ENCODE data around the gene DDX4. TPM values are rescaled to one million over a fixed set of nuclear protein-coding genes. Genes with fewer than 3 reads are reported as not detected.

Gene DDX4
- total RNA-seq, 1 donor, result under 0.01 TPM

DNA sequence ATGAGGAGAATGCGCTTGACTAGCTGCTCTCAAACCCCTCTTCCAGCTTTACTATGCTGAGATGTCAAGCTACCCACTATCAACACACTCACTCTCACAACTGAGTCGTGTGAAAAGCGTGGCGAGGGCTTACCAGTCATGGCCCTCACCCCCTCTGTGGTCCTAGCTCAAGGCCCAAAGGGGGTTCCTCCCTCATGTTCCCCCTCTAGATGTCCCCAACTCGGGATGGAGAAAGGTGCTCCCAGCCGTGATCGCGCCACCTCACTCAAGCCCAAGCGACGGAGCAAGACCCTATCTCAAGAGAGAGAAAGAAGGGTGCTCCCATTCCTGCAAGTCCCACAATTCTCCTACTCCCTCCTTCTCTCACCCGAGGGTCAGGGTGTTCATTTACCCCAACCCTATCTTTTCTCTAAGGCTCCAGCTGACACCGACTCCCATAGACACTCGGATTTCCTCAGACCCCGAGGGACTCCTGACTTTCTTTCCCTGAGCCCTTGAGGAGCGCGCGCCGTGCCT is 26.3 kb upstream of the DDX4 start:
- no peak for DNase-seq (ENCODE audit: insufficient read length, low spot score, missing footprints)
- peaks cover 8% of the 10 kb centered on the region for H3K4me1 ChIP-seq (ENCODE audit: insufficient read depth, low read length)
- no peaks in the 10 kb centered on the region for H3K27me3 ChIP-seq (ENCODE audit: insufficient read depth, low read length)
- H3K4me2 ChIP-seq (ENCODE audit: insufficient read depth, low read length), result peak overlapping the region; percentile 95
- peaks cover 13% of the 10 kb centered on the region for H3K79me2 ChIP-seq (ENCODE audit: insufficient read depth, low read length)
- peak overlapping the region; percentile 100 for H2AFZ ChIP-seq (ENCODE audit: low read length)
- TF ChIP-seq, protein P1, sequence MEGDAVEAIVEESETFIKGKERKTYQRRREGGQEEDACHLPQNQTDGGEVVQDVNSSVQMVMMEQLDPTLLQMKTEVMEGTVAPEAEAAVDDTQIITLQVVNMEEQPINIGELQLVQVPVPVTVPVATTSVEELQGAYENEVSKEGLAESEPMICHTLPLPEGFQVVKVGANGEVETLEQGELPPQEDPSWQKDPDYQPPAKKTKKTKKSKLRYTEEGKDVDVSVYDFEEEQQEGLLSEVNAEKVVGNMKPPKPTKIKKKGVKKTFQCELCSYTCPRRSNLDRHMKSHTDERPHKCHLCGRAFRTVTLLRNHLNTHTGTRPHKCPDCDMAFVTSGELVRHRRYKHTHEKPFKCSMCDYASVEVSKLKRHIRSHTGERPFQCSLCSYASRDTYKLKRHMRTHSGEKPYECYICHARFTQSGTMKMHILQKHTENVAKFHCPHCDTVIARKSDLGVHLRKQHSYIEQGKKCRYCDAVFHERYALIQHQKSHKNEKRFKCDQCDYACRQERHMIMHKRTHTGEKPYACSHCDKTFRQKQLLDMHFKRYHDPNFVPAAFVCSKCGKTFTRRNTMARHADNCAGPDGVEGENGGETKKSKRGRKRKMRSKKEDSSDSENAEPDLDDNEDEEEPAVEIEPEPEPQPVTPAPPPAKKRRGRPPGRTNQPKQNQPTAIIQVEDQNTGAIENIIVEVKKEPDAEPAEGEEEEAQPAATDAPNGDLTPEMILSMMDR (IDR thresholded peaks at IDR 0.05; ENCODE audit: extremely low read depth, low read depth, low read length), result no peak
- no peaks in the 10 kb centered on the region for H4K20me1 ChIP-seq (ENCODE audit: insufficient read depth, low read length)
- H3K36me3 ChIP-seq (ENCODE audit: insufficient read depth, low read length), result no peaks in the 10 kb centered on the region
- no peaks in the 10 kb centered on the region for H3K9me3 ChIP-seq (ENCODE audit: low read depth, low read length)
- peak overlapping the region; percentile 99 for H3K4me3 ChIP-seq (ENCODE audit: insufficient read depth, low read length)
- H3K27ac ChIP-seq (ENCODE audit: low read depth, low read length), result peak overlapping the region; percentile 58

DNA sequence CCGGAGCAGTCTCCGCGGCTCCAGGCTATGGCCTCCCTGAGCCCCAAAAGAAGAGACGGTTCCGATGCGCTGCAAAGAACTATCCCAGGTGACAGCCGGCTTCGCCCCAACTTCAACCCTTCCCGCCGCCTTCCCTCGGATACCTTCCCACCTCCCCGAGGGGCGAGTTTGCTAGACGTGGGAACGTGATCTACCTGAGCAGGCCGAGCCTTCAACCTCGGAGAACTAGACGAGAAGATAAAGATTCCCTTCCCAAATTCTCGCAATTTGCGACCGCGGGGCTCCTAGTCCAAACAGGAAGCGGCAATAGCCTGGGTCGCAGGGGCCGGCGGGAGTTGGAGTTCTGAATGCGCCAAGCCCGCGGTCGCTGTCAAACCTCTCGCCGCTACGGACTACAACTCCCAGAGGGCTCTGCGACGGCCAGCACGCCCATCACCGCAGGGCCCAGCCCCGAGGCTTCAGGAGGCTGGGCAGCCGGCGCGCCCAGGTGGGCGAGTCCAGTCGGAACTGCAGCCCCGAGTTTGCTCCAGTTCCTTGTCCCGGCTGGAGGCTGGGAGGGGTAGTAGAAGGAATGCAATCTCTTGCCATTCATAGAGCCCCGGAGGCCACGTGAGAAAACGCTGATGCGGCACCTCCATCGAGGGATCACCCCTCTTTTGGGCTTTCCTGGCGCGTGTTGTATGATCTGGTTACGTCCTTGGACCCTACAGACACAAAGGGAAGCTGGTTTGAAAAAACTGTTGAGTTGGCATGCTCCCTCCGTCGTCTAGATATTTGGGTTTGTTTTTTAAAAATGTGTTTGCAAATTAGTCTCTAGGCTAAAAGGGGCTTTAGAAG is 25.6 kb upstream of the DDX4 start, which contains the start of gene SLC38A9:
SLC38A9 (minus strand) TSS at position 302 of the 837 bp plus-strand sequence. CDS start 14,366 bp downstream, outside the sequence.
- no peaks in the 10 kb centered on the region for H4K20me1 ChIP-seq (ENCODE audit: insufficient read depth, low read length)
- peaks cover 8% of the 10 kb centered on the region for H3K4me1 ChIP-seq (ENCODE audit: insufficient read depth, low read length)
- H3K79me2 ChIP-seq (ENCODE audit: insufficient read depth, low read length), result peaks cover 11% of the 10 kb centered on the region
- H3K9me3 ChIP-seq (ENCODE audit: low read depth, low read length), result no peaks in the 10 kb centered on the region
- no peaks in the 10 kb centered on the region for H3K27me3 ChIP-seq (ENCODE audit: insufficient read depth, low read length)
- H3K27ac ChIP-seq (ENCODE audit: low read depth, low read length), result peak within 1 kb of the TSS; percentile 58
- peak within 1 kb of the TSS; percentile 95 for H3K4me2 ChIP-seq (ENCODE audit: insufficient read depth, low read length)
- H3K36me3 ChIP-seq (ENCODE audit: insufficient read depth, low read length), result no peaks in the 10 kb centered on the region
- TF ChIP-seq, protein P1 (IDR thresholded peaks at IDR 0.05; ENCODE audit: extremely low read depth, low read depth, low read length), result no peak
- DNase-seq (ENCODE audit: insufficient read length, low spot score, missing footprints), result peak; percentile 94
- peak within 1 kb of the TSS; percentile 100 for H2AFZ ChIP-seq (ENCODE audit: low read length)
- H3K4me3 ChIP-seq (ENCODE audit: insufficient read depth, low read length), result peak within 1 kb of the TSS; percentile 99

DNA sequence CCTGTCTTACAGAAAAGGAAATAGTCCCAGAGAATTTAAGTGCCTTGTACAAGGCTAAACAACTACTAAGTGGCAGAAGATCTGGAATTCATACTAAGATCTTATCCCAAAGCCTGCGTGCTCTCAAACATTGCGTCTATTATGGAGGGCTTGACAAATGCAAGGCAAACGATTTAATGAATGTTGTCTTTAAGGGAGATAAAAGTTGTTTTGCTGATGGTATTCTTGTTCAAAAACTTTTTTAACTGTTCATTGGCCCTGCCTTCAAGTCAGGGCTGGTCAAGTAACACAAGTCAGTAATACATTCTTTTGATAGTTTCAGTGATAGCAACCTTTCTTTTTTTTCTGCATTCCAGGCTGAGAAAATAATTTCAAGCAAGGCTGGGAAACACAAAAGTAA is 24.0 kb upstream of the DDX4 start:
- Histone ChIP-seq H3K4me3 (ENCODE audit: insufficient read depth, low read length) (no peak overlapping the region), H3K4me2 (ENCODE audit: insufficient read depth, low read length) (no peak overlapping the region), H3K27ac (ENCODE audit: low read depth, low read length) (no peak overlapping the region), H3K4me1 (ENCODE audit: insufficient read depth, low read length) (peaks cover 8% of the 10 kb centered on the region), H3K79me2 (ENCODE audit: insufficient read depth, low read length) (peaks cover 9% of the 10 kb centered on the region), H3K9me3 (ENCODE audit: low read depth, low read length) (no peaks in the 10 kb centered on the region), H3K27me3 (ENCODE audit: insufficient read depth, low read length) (no peaks in the 10 kb centered on the region), H4K20me1 (ENCODE audit: insufficient read depth, low read length) (no peaks in the 10 kb centered on the region), H3K36me3 (ENCODE audit: insufficient read depth, low read length) (no peaks in the 10 kb centered on the region), H2AFZ (ENCODE audit: low read length) (no peak overlapping the region)
- DNase-seq (ENCODE audit: insufficient read length, low spot score, missing footprints), result peak; percentile 45
- TF ChIP-seq, protein P1 (IDR thresholded peaks at IDR 0.05; ENCODE audit: extremely low read depth, low read depth, low read length), result no peak

DNA sequence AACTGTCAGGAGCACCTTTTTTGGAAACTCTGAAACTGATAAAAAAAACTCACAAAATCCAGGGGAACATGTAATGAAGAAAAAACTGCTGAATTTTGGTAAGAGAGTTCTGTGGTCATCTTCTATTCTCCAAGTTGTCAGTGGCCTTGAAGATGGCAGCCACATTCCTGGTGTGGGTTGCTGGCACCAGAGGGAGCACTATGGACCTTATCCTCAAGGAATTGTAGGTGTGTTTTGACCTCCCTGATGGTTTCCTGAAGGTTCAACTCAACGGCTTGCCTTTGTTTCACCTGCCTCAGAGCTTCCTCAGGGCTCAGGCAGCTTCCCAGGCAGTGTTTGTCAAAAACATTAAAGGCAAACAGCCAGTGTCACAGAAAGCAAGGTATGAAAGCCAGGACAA is 23.5 kb upstream of the DDX4 start:
- H2AFZ ChIP-seq (ENCODE audit: low read length), result peak overlapping the region; percentile 37
- H3K27ac ChIP-seq (ENCODE audit: low read depth, low read length), result no peak overlapping the region
- DNase-seq (ENCODE audit: insufficient read length, low spot score, missing footprints), result peak; percentile 80
- no peaks in the 10 kb centered on the region for H3K27me3 ChIP-seq (ENCODE audit: insufficient read depth, low read length)
- no peaks in the 10 kb centered on the region for H3K9me3 ChIP-seq (ENCODE audit: low read depth, low read length)
- H3K4me2 ChIP-seq (ENCODE audit: insufficient read depth, low read length), result no peak overlapping the region
- TF ChIP-seq, protein P1 (IDR thresholded peaks at IDR 0.05; ENCODE audit: extremely low read depth, low read depth, low read length), result peak; percentile 11
- H4K20me1 ChIP-seq (ENCODE audit: insufficient read depth, low read length), result no peaks in the 10 kb centered on the region
- no peak overlapping the region for H3K4me3 ChIP-seq (ENCODE audit: insufficient read depth, low read length)
- H3K4me1 ChIP-seq (ENCODE audit: insufficient read depth, low read length), result peaks cover 8% of the 10 kb centered on the region
- H3K79me2 ChIP-seq (ENCODE audit: insufficient read depth, low read length), result peaks cover 9% of the 10 kb centered on the region
- H3K36me3 ChIP-seq (ENCODE audit: insufficient read depth, low read length), result no peaks in the 10 kb centered on the region

All from osteoblast (primary cell).